CD14-positive monocyte (primary cell): ENCODE measurements around the gene CENPB. TPM values are rescaled to one million over a fixed set of nuclear protein-coding genes. Genes with fewer than 3 reads are reported as not detected.

Source experiments
- DNase-seq, 3 donors: peaks; one replicate each; pipeline ENCODE4 v3.0.0-alpha.2; 2011 to 2022
- H2AFZ ChIP-seq: 2 replicates; pipeline ENCODE4 v1.6.0; 2012; ENCODE audit warnings: mild to moderate bottlenecking, low read depth, low read length, inconsistent platforms; ENCODE audit not compliant: insufficient read depth, poor library complexity, severe bottlenecking
- H3K27ac ChIP-seq, 2 donors: 1 replicate in 1 of 2; 2 replicates in 1 of 2; pipeline ENCODE4 v1.5.1; 2012 to 2013; ENCODE audit warnings: low read length in 2 of 2, control low read depth in 1 of 2, inconsistent platforms in 1 of 2, low read depth in 1 of 2, mild to moderate bottlenecking in 1 of 2
- H3K27me3 ChIP-seq, 2 donors: one replicate each; pipeline versions ENCODE4 v1.6.0 to v1.6.1; 2011 to 2013; ENCODE audit warnings: low read length in 2 of 2; ENCODE audit not compliant: control insufficient read depth in 2 of 2, insufficient read depth in 2 of 2
- H3K36me3 ChIP-seq, 2 donors: replicated peaks in 1 of 2; 1 replicate in 1 of 2; 2 replicates in 1 of 2; pipeline versions ENCODE4 v1.5.1 to v1.6.1; 2012 to 2013; ENCODE audit warnings: low read length in 2 of 2, control low read depth in 1 of 2, inconsistent platforms in 1 of 2, mild to moderate bottlenecking in 1 of 2; ENCODE audit not compliant: insufficient read depth in 2 of 2, control insufficient read depth in 1 of 2
- H3K4me1 ChIP-seq, 2 donors: 1 replicate in 1 of 2; 2 replicates in 1 of 2; pipeline versions ENCODE4 v1.5.1 to v1.6.1; 2012 to 2013; ENCODE audit warnings: low read length in 2 of 2, control low read depth in 1 of 2, inconsistent platforms in 1 of 2, mild to moderate bottlenecking in 1 of 2, moderate library complexity in 1 of 2; ENCODE audit not compliant: insufficient read depth in 2 of 2, control insufficient read depth in 1 of 2
- H3K4me2 ChIP-seq: replicated peaks from 2 replicates; pipeline ENCODE3; 2012; ENCODE audit warnings: low read length, moderate library complexity, mild to moderate bottlenecking; ENCODE audit not compliant: poor library complexity, severe bottlenecking; ENCODE audit errors: extremely low read depth
- H3K4me3 ChIP-seq, 3 experiments: fragments of 200-600 bp in 1 of 3; sonication (generic) in 1 of 3; replicated peaks in 1 of 3; 1 replicate in 2 of 3; 2 replicates in 1 of 3; pipeline ENCODE4 v1.5.1; 2011 to 2013; ENCODE audit warnings: low read length in 3 of 3, mild to moderate bottlenecking in 3 of 3, control low read depth in 2 of 3, low read depth in 2 of 3, inconsistent platforms in 1 of 3, moderate library complexity in 1 of 3
- H3K79me2 ChIP-seq: 2 replicates; pipeline ENCODE4 v1.6.0; 2012; ENCODE audit warnings: mild to moderate bottlenecking, control low read depth, inconsistent platforms, low read length, moderate library complexity; ENCODE audit not compliant: insufficient read depth
- H3K9ac ChIP-seq: 2 replicates; pipeline ENCODE4 v1.6.0; 2017; ENCODE audit warnings: low read length, mild to moderate bottlenecking; ENCODE audit not compliant: insufficient read depth, poor library complexity, severe bottlenecking
- H3K9me3 ChIP-seq, 2 donors: replicated peaks in 1 of 2; 1 replicate in 1 of 2; 2 replicates in 1 of 2; pipeline versions ENCODE4 v1.5.1 to v1.6.1; 2012 to 2013; ENCODE audit warnings: low read length in 2 of 2, control low read depth in 1 of 2; ENCODE audit not compliant: control insufficient read depth in 1 of 2, insufficient read depth in 1 of 2
- H4K20me1 ChIP-seq: 2 replicates; pipeline ENCODE4 v1.6.0; 2012; ENCODE audit warnings: mild to moderate bottlenecking, low read length, control low read depth, moderate library complexity; ENCODE audit not compliant: insufficient read depth
- H3K27ac Mint-ChIP-seq, 7 donors: one replicate each; pipeline ENCODE4 v1.8.0; 2020; ENCODE audit warnings: mild to moderate bottlenecking in 7 of 7, mixed read lengths in 7 of 7, moderate library complexity in 6 of 7, inconsistent platforms in 2 of 7
- H3K27me3 Mint-ChIP-seq, 3 donors: one replicate each; pipeline ENCODE4 v1.8.0; 2021 to 2022; ENCODE audit warnings: low read depth in 3 of 3, mild to moderate bottlenecking in 3 of 3, mixed read lengths in 3 of 3, moderate library complexity in 3 of 3, inconsistent platforms in 1 of 3
- H3K36me3 Mint-ChIP-seq, 2 donors: one replicate each; pipeline ENCODE4 v1.8.0; 2020; ENCODE audit warnings: mixed read lengths in 2 of 2, inconsistent platforms in 1 of 2, mild to moderate bottlenecking in 1 of 2
- H3K4me1 Mint-ChIP-seq: one replicate; pipeline ENCODE4 v1.8.0; 2020; ENCODE audit warnings: mild to moderate bottlenecking, mixed read lengths
- H3K4me3 Mint-ChIP-seq, 2 donors: one replicate each; pipeline ENCODE4 v1.8.0; 2020; ENCODE audit warnings: mild to moderate bottlenecking in 2 of 2, mixed read lengths in 2 of 2, moderate library complexity in 1 of 2
- H3K9me3 Mint-ChIP-seq, 7 donors: one replicate each; pipeline ENCODE4 v1.8.0; 2020 to 2022; ENCODE audit warnings: mixed read lengths in 7 of 7, mild to moderate bottlenecking in 6 of 7, moderate library complexity in 6 of 7, inconsistent platforms in 2 of 7
- CTCF ChIP-seq: fragments of 200-600 bp; IDR thresholded peaks from one replicate; pipeline ENCODE4 v1.8.0; 2022; ENCODE audit warnings: antibody characterized with exemption, mild to moderate bottlenecking
- WGBS: methylation state at CpG from one replicate; pipeline ENCODE4 v1.1.5; 2013; ENCODE audit warnings: missing lambda C conversion rate; ENCODE audit not compliant: insufficient coverage; 5-methylcytosine and 5-hydroxymethylcytosine counted together
- intact Hi-C, 2 donors: fragments of 100-400 bp; cut with micrococcal nuclease; formaldehyde crosslinking; loops; one replicate each; pipeline versions ENCODE4 v1.15.0 to v1.15.1; 2023
- polyA plus RNA-seq, 3 donors: library from polyadenylated mRNA; depleted of rRNA in 1 of 3; unstranded in 2 of 3; stranded (reverse) in 1 of 3; fragments of 300-500 nt in 2 of 3; fragments of >200 nt in 1 of 3; fragmentation: Illumina TruSeq in 2 of 3; gene quantifications; 1 replicate in 2 of 3; 2 replicates in 1 of 3; pipeline ENCODE4 v1.2.3, GENCODE V29; 2012 to 2021

Gene CENPB
- polyA plus RNA-seq, 3 donors: 1.1 to 18.9 (median 1.4) TPM

- H3K4me1 Mint-ChIP-seq: peaks cover 22% of the 10 kb centered on the region
- 90% methylated on average over 5 of the region's 8 CpGs for WGBS
- peak; percentile 79 for TF ChIP-seq CTCF
- H3K36me3 ChIP-seq: peaks cover 12 to 17% of the 10 kb centered on the region in 2 donors
- no peaks in the 10 kb centered on the region for H3K27me3 ChIP-seq
- H3K36me3 Mint-ChIP-seq: peaks cover 13 to 18% of the 10 kb centered on the region in 2 donors
- peak overlapping the region in 6 of 7 donors; percentile 46 to 78 (median 62) for H3K27ac Mint-ChIP-seq
- peaks cover 16% of the 10 kb centered on the region for H3K79me2 ChIP-seq
- no peaks in the 10 kb centered on the region for H3K9me3 ChIP-seq
- H3K4me3 ChIP-seq: no peak overlapping the region
- H4K20me1 ChIP-seq: no peaks in the 10 kb centered on the region
- H2AFZ ChIP-seq: peak overlapping the region; percentile 37
- peaks cover 20 to 33% of the 10 kb centered on the region in 2 donors for H3K4me1 ChIP-seq
- H3K27me3 Mint-ChIP-seq: peaks cover 0 to 3% (median 0%) of the 10 kb centered on the region in 3 donors
- intact Hi-C loops: loop anchor here in 1 of 2 donors (10.0 kb wide), 1 partner anchor 54 kb away; the partner anchor contains the start of gene ADISSP
- no peak overlapping the region for H3K9ac ChIP-seq
- peaks cover 0 to 1% (median 0%) of the 10 kb centered on the region in 7 donors for H3K9me3 Mint-ChIP-seq
- peak overlapping the region in 1 of 2 donors; percentile 9 for H3K4me3 Mint-ChIP-seq
- no peak overlapping the region for H3K4me2 ChIP-seq
- peak; percentile 66 to 81 (median 76) for DNase-seq
- peak overlapping the region in 1 of 2 donors; percentile 44 for H3K27ac ChIP-seq
Measured at GRCh38 chr20:3818155-3819151, 31.9 kb upstream of the CENPB start.

GRCh38 chr20:3815703-3816315, 29.3 kb upstream of the CENPB start:
- intact Hi-C loops: loop anchor here in 1 of 2 donors (10.0 kb wide), 1 partner anchor 51 kb away; the partner anchor contains the start of gene ADISSP
- H3K9me3 Mint-ChIP-seq: peaks cover 0 to 4% (median 0%) of the 10 kb centered on the region in 7 donors
- no peaks in the 10 kb centered on the region for H3K36me3 ChIP-seq
- peaks cover 40 to 50% of the 10 kb centered on the region in 2 donors for H3K4me1 ChIP-seq
- peaks cover 3 to 4% of the 10 kb centered on the region in 2 donors for H3K36me3 Mint-ChIP-seq
- no peak overlapping the region for H3K4me2 ChIP-seq
- no peaks in the 10 kb centered on the region for H3K9me3 ChIP-seq
- peaks cover 2% of the 10 kb centered on the region for H3K79me2 ChIP-seq
- H4K20me1 ChIP-seq: no peaks in the 10 kb centered on the region
- H3K27me3 ChIP-seq: no peaks in the 10 kb centered on the region
- no peak overlapping the region for H3K27ac ChIP-seq
- H3K27ac Mint-ChIP-seq: peak overlapping the region in 2 of 7 donors; percentile 34 to 75
- H3K4me3 Mint-ChIP-seq: no peak overlapping the region
- H3K4me1 Mint-ChIP-seq: peaks cover 42% of the 10 kb centered on the region
- H3K4me3 ChIP-seq: no peak overlapping the region
- TF ChIP-seq CTCF: no peak
- DNase-seq: peak in 1 of 3 donors; percentile 2
- H3K9ac ChIP-seq: no peak overlapping the region
- H3K27me3 Mint-ChIP-seq: peaks cover 0 to 3% (median 1%) of the 10 kb centered on the region in 3 donors
- no peak overlapping the region for H2AFZ ChIP-seq
- WGBS: 69% methylated on average over 7 of the region's 9 CpGs
